NCI-H2227 (cell line): ENCODE data around the gene CLCN3.
"Not testable (repeated sequence)": the region's sequence is repeated elsewhere in the genome, so short reads cannot be mapped to it uniquely, and the experiment has no call there.

ENCODE experiments used
- DNase-seq: peaks from one replicate; lab custom pipeline; 2025; ENCODE audit not compliant: unreplicated experiment; lab: John Stamatoyannopoulos, UW

Gene CLCN3

DNA sequence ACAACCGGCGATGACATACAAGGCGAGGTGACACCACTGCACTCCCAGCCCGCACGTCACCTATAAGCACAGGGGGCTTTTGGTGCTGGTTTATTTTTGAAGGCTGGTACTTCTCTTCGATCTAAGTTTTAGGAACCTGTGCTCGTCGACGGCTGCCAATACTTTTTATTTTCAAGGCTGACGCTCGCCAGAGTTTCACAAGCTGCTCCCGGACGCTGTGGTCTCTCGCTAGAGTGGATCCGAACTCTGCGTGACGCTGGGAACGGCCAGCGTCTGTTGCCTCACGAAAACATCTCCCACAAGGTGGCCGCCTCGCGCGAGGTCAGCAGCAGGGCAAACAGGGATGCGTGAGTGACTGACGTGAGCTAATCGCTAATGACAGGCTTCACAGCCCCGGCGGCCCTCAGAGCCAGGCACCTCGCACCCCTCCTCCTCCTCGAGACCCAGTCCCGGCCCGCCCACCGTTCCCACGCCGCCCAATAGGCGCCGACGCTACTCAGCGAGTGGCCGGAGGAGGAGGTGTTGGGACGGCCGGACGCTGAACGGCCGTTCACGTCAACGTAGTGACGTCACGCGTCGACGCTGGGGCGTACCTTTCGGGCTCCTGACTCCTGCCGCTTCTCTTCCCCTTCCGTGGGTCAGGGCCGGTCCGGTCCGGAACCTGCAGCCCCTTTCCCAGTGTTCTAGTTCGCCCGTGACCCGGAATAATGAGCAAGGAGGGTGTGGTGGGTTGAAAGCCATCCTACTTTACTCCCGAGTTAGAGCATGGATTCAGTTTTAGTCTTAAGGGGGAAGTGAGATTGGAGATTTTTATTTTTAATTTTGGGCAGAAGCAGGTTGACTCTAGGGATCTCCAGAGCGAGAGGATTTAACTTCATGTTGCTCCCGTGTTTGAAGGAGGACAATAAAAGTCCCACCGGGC, at the start of gene CLCN3:
CLCN3 (plus strand) TSS at position 621 of the 922 bp plus-strand sequence. CDS start 15,351 bp downstream, outside the sequence.
- peak; percentile 97 for DNase-seq

DNA sequence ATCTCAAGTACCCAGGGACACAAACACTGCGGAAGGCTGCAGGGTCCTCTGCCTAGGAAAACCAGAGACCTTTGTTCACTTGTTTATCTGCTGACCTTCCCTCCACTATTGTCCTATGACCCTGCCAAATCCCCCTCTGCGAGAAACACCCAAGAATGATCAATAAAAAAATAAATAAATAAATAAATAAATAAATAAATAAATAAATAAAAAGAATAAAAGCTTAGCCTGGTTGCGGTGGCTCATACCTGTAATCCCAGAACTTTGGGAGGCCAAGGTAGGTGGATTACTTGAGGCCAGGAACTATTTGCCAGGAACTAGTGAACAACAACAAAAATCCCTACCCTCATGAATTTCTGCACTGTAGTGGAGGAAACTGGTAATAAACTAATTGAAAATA, 49.4 kb upstream of the CLCN3 start:
- not testable (repeated sequence) for DNase-seq

- DNase-seq, result no peak
These were observed 48.9 kb upstream of the CLCN3 start for GRCh38 chr4:169571435-169571834.

DNA sequence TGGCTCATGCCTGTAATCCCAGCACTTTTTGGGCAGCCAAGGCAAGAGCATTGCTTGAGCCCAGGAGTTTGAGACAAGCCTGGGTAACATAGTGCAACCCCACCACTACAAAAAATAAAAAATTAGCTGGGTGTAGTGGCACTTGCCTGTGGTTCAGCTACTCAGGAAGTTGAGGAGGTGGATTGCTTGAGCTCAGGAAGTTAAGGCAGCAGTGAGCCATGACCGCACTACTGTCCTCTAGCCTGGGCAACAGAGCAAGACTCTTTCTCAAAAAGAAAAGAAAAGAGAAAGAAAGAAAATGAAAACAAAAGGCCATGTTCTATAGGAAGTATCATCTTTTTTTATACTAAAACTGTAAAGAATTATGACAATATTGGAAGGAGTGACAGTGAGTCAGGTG, 46.5 kb upstream of the CLCN3 start:
- DNase-seq, result no peak

GRCh38 chr4:169582203-169582602, 38.2 kb upstream of the CLCN3 start:
- DNase-seq, result no peak

GRCh38 chr4:169582706-169583105, 37.7 kb upstream of the CLCN3 start:
- no peak for DNase-seq

DNA sequence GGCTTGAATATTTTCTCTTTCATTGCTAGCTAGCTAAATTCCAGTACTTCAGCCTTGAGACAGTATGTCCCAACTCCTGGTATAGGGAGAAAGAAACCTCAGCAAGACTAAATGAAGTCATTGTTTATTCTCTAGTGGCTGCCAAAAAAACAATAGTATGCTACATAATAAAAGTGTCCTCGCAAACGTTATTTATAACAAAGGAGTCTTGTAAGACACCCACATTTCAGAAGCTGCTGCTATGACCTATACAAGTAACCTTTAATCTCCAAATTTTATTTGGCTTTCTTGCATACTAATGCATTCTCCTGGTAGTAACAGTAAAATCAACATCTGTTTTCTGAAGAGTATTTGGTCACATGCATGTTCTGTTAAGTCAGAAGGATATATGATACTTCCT, 36.8 kb upstream of the CLCN3 start:
- DNase-seq, result no peak

DNA sequence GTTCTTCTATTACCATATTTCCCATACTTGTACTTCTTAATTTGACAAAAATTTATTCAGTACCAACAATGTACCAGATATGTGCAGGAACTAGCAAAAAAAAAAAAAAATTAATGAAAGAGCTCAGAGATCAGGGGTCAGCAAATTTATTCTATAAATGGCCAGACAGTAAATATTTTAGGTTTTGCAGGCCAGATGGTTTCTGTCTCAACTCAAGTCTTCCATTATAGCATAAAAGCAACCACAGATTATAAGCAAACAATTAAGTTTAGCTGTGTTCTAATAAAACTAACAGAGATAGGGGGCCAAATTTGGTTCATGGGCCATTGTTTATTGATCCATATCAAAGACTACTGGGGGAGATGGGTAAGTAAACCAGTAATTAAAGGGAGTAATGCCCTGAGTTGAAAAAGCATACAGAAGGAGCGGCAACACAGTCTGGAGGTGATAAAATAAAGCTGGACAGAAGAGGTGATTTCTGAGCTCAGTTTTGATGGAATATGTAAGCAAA, 27.3 kb upstream of the CLCN3 start:
- no peak for DNase-seq

DNA sequence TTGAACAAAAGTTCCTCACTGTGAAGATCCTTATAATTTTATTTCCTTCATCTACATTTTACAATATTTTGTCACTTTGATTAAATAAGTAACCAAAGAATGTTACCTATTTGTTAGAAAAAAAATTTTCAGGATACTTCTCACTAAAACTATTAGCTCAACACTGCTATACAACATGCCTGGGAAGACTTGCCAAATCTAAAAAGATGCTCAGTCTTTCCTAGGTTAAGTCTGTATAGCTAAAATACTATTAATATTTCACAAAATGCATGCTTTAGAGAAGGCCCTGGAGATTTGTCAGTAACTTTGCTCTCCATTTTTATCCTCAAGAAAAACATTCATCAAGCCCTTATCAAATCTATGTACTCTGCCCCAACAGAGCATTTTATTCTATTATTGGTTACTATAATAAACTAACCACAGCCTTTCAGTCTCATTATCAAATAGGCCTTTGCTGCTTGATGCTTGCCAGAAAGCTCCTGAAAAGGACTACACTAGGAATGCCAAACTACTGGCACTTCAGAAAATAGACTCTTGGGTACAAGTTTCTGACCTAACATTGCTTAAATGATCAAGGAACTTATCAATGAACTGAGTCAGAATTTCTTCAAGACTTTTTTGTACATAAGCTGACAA, 25.7 kb upstream of the CLCN3 start:
- DNase-seq, result no peak

DNA sequence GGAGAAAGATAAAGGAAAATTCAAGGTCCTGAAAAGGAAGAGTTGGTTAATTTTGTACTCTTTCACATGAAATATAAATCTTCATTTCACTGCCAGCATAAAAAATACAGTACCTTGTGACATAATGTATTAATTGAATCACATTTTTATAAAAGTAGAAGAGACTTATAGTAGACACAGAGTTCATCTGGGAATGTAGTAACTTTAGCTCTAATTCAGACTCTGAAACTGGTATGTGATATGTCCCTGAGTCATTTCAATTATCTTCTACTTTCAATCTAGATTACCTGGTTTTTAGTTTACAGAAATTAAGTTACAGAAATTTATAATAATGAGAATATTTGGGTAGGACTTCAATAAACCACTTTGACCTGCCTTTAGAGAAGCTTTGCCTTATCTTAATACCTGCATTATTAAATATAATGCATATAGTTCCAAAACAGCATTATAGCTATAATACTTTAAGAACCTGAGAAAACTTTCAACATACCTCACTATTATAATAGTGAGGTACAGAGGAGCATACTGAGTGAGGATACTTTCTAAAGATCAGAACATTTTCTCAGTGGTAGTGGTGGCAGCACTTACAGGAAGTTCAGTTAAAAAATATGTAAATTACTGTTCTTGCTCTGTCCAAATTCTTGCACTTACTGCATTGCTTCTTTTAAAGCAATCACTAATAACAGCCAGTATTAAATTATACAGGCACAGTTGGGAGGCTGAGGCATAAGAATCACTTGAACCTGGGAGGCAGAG, 19.2 kb upstream of the CLCN3 start:
- DNase-seq, result no peak

GRCh38 chr4:169603312-169603711, 17.1 kb upstream of the CLCN3 start:
- no peak for DNase-seq

DNA sequence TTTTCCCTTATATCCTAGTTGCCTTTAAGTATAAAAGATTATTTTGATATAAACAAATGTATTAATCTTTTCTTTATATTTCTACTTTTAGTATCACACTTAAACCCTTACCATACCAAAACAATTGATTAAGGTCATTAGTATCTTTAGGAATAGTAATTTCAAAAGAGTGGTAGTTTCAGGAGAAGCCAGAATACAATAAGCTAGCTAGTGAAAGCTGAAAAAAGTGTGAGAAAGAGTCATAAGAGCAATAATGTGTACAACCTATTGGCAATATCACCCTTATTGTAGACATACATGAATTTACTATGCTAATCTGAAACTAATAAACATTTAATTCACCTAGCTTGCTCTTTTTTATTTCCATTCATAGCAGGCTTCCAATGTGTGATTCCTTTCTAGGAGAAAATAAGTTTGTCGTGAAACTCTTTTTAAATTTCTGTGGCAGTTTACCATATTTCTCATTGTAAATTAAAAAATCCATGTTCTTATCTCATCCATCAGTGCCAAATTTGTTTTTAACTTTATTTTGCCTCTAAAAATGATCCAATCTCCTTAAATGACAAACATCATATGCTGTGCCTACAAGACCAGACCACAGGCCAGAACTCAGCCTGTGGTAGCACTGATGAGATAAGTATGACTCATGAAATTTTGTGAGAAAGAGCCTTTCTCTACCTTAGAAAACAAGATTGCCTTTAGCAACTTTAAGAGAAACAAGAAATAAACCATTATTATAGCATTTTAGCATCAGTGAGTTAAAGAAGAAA, 16.1 kb upstream of the CLCN3 start:
- DNase-seq, result no peak

GRCh38 chr4:169604903-169605331, 15.5 kb upstream of the CLCN3 start:
- DNase-seq, result no peak

DNA sequence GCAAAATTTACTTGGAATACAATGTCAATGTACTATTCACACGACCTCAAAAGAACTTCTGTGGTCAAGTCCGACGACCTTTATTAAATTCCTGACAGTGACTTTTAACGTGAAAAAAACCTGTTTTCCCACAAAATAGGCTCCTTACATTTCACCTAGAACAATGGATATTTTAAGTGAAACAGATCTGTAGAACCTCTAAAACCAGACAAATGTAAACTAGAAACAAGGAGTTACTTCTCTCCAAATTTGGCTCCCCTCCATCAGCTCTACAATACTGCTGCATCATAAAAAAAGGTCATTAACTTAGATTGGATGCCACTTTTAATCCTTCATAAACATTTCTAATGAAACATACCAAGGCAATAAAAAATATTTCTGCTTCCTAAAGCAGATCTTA, 9.2 kb upstream of the CLCN3 start:
- no peak for DNase-seq

- peak; percentile 88 for DNase-seq
These were observed 8.1 kb upstream of the CLCN3 start, which contains the start of gene NEK1 for GRCh38 chr4:169611991-169612870. TSS of gene NEK1 (minus strand) at chr4:169612583. CDS start at chr4:169602630, 9,953 bp downstream.

- DNase-seq, result peak; percentile 78
These were observed 7.2 kb upstream of the CLCN3 start for GRCh38 chr4:169612871-169613859.

GRCh38 chr4:169615467-169616106, 4.8 kb upstream of the CLCN3 start:
- no peak for DNase-seq

DNA sequence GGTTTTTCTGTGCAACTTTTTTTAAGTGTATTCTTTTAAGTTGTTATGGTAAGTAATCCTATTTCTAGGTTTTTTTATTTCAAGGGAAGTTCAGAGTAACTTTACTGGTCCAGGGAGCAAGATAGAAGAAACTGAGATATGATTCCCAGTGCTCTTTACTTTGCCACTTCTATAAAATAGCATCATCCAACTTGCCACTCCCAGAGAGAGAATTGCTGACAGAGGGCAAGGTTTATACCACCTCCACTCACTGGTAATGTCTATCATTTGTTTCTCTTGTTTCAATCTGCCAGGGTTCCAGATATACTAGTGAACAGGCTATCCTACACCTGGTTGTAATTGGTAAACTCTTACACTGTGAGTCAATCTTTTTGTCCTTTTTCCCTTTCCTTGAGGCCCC, 3.5 kb upstream of the CLCN3 start:
- DNase-seq, result no peak
